LNCaP clone FGC (cell line): ENCODE measurements around the gene ADGRA1.
A peak's percentile ranks its signal among the peaks of the same experiment; 100 is the strongest.

Experiments
- DNase-seq: peaks from one replicate; pipeline ENCODE4 v3.0.0-alpha.2; 2011; ENCODE audit warnings: low read depth
- H3K4me3 ChIP-seq: 2 replicates; pipeline ENCODE4 v1.5.1; 2011; ENCODE audit warnings: mild to moderate bottlenecking, low read depth, low read length, control low read depth
- CTCF ChIP-seq: IDR thresholded peaks from 2 replicates; pipeline ENCODE4 v1.5.1; 2012; ENCODE audit warnings: mild to moderate bottlenecking; ENCODE audit not compliant: control insufficient read depth, insufficient read depth; ENCODE audit errors: extremely low read depth

ADGRA1 gene

GRCh38 chr10:133163889-133164815 is 76.4 kb downstream of the ADGRA1 start:
- DNase-seq: peak; percentile 23
- no peak for TF ChIP-seq CTCF
- no peak overlapping the region for H3K4me3 ChIP-seq

GRCh38 chr10:133164816-133165555 is 77.3 kb downstream of the ADGRA1 start:
- H3K4me3 ChIP-seq: no peak overlapping the region
- TF ChIP-seq CTCF: no peak
- no peak for DNase-seq

- H3K4me3 ChIP-seq: no peak overlapping the region
- DNase-seq: no peak
- no peak for TF ChIP-seq CTCF
These were observed 78.1 kb downstream of the ADGRA1 start for GRCh38 chr10:133165556-133166503.

- DNase-seq: no peak
- no peak for TF ChIP-seq CTCF
- no peak overlapping the region for H3K4me3 ChIP-seq
These were observed 78.7 kb downstream of the ADGRA1 start for GRCh38 chr10:133166504-133166827.

- H3K4me3 ChIP-seq: no peak overlapping the region
- no peak for DNase-seq
- TF ChIP-seq CTCF: no peak
These were observed 79.3 kb downstream of the ADGRA1 start for GRCh38 chr10:133166828-133167692.
